Uterus (tissue), 2 donors: ENCODE measurements around the gene CABCOCO1.

ENCODE experiments used
- CTCF ChIP-seq, 4 experiments: fragments of 200-600 bp in 2 of 4; fragments of 450-650 bp in 2 of 4; sonication (generic) in 2 of 4; IDR thresholded peaks; one replicate each; pipeline ENCODE4 v1.5.1; 2016 to 2019; ENCODE audit warnings: antibody characterized with exemption in 4 of 4, mild to moderate bottlenecking in 2 of 4, moderate library complexity in 1 of 4
- POLR2A ChIP-seq, 2 donors: fragments of 450-650 bp; IDR thresholded peaks; one replicate each; pipeline ENCODE4 v1.6.1; 2016; ENCODE audit warnings: antibody characterized with exemption in 2 of 2, mild to moderate bottlenecking in 1 of 2, moderate library complexity in 1 of 2

- TF ChIP-seq CTCF (IDR thresholded peaks at IDR 0.05) (no peak), POLR2A (IDR thresholded peaks at IDR 0.05) (no peak)
Observed at GRCh38 chr10:61688551-61689308, 26.0 kb downstream of the CABCOCO1 start.
